Smooth muscle cell (in vitro differentiated cells): ENCODE measurements around the gene ACTL6B. TPM values are rescaled to one million over a fixed set of nuclear protein-coding genes. Genes with fewer than 3 reads are reported as not detected.

Experiments used
- DNase-seq: peaks from one replicate; lab custom pipeline; 2025; ENCODE audit not compliant: unreplicated experiment; lab: John Stamatoyannopoulos, UW
- H2AFZ ChIP-seq: fragments of 200-600 bp; sonication (generic); 2 replicates; pipeline ENCODE4 v1.6.0; 2016; ENCODE audit warnings: antibody characterized with exemption, low read depth, mild to moderate bottlenecking
- H3F3A ChIP-seq: fragments of 200-600 bp; sonication (generic); 2 replicates; pipeline ENCODE4 v1.6.0; 2017; ENCODE audit warnings: antibody characterized with exemption, low read depth
- H3K27ac ChIP-seq: fragments of 200-600 bp; sonication (generic); 2 replicates; pipeline ENCODE4 v1.5.1; 2016; ENCODE audit warnings: low read depth, mild to moderate bottlenecking
- H3K27me3 ChIP-seq: fragments of 200-600 bp; sonication (generic); 2 replicates; pipeline ENCODE4 v1.6.1; 2016; ENCODE audit warnings: low read depth, mild to moderate bottlenecking
- H3K36me3 ChIP-seq: fragments of 200-600 bp; sonication (generic); 2 replicates; pipeline ENCODE4 v1.5.1; 2016; ENCODE audit warnings: low read depth
- H3K4me1 ChIP-seq: fragments of 200-600 bp; sonication (generic); 2 replicates; pipeline ENCODE4 v1.5.1; 2016; ENCODE audit warnings: low read depth
- H3K4me2 ChIP-seq: fragments of 200-600 bp; sonication (generic); 2 replicates; pipeline ENCODE4 v1.6.0; 2016; ENCODE audit warnings: mild to moderate bottlenecking
- H3K4me3 ChIP-seq: fragments of 200-600 bp; sonication (generic); 2 replicates; pipeline ENCODE4 v1.5.1; 2016; ENCODE audit warnings: mild to moderate bottlenecking
- H3K79me2 ChIP-seq: fragments of 200-600 bp; sonication (generic); 2 replicates; pipeline ENCODE4 v1.6.0; 2016; ENCODE audit warnings: low read depth, mild to moderate bottlenecking
- H3K9ac ChIP-seq: fragments of 200-600 bp; sonication (generic); 2 replicates; pipeline ENCODE4 v1.6.0; 2016; ENCODE audit warnings: low read depth
- H3K9me3 ChIP-seq: fragments of 200-600 bp; sonication (generic); replicated peaks from 2 replicates; pipeline ENCODE4 v1.5.1; 2016; ENCODE audit warnings: low read depth
- H4K20me1 ChIP-seq: fragments of 200-600 bp; sonication (generic); 2 replicates; pipeline ENCODE4 v1.6.0; 2016; ENCODE audit warnings: low read depth
- WGBS: methylation state at CpG from one replicate; pipeline ENCODE4 v1.1.7; 2016; ENCODE audit warnings: low lambda C conversion rate; 5-methylcytosine and 5-hydroxymethylcytosine counted together
- polyA plus RNA-seq: library from polyadenylated mRNA; unstranded; fragments of >200 nt; fragmentation: Nextera tagmentation; extraction: Ambion mirVana; gene quantifications from 2 replicates; pipeline ENCODE4 v1.2.1, GENCODE V29; 2016
- total RNA-seq: library from RNA; depleted of rRNA; stranded (reverse); fragments of >200 nt; gene quantifications from 2 replicates; pipeline ENCODE4 v1.2.3, GENCODE V29; 2014
- TF ChIP-seq, protein P1 (sequence below): fragments of 200-600 bp; sonication (generic); IDR thresholded peaks from 2 replicates; pipeline ENCODE4 v1.5.1; 2017; ENCODE audit warnings: borderline replicate concordance, mild to moderate bottlenecking, antibody characterized with exemption; ENCODE audit not compliant: insufficient read depth, poor library complexity, severe bottlenecking

The ACTL6B gene
- total and polyA plus RNA-seq, 2 experiments from 2014 or later: not detected

DNA sequence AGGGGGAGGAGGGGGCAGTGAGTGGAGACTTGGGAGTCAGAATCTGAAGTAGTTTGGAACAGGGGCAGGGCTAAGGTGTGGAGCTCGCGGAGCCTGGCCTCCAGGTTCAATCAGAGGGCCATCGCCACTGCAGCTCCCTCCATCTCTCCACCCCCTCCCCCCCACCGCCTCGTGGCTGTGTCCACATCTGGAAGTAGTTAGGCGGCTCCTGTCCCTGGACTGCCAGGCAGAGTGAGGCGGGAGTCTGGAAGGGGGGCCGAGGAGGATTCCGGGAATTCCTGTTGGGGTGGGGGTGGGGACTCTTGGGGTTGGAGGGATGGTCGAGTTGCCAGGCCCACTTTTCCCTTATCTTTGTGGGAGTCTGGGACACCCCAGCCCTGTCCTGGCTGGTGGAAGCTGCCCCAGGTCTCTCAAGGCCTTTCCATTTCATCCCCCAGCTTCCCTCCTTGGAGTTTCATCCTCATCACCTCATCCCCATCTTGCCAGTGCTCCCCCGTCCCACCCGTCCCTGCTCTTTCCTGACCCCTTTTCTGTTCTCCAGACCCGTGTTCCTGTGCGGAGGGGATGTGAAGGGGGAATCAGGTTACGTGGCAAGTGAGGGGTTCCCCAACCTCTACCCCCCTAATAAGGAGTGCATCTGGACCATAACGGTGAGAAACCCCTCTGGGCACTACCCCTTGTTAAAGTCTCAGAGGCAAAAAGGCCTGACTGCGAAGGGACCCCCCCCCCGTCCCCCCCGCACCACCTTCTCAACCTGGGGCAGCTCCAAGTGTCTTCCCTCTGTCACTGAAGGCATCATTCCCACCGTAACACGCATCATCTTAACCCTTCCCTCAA lies 53.1 kb downstream of the ACTL6B start:
- TF ChIP-seq, protein P1, sequence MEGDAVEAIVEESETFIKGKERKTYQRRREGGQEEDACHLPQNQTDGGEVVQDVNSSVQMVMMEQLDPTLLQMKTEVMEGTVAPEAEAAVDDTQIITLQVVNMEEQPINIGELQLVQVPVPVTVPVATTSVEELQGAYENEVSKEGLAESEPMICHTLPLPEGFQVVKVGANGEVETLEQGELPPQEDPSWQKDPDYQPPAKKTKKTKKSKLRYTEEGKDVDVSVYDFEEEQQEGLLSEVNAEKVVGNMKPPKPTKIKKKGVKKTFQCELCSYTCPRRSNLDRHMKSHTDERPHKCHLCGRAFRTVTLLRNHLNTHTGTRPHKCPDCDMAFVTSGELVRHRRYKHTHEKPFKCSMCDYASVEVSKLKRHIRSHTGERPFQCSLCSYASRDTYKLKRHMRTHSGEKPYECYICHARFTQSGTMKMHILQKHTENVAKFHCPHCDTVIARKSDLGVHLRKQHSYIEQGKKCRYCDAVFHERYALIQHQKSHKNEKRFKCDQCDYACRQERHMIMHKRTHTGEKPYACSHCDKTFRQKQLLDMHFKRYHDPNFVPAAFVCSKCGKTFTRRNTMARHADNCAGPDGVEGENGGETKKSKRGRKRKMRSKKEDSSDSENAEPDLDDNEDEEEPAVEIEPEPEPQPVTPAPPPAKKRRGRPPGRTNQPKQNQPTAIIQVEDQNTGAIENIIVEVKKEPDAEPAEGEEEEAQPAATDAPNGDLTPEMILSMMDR: no peak
- Histone ChIP-seq H4K20me1 (peaks cover 19% of the 10 kb centered on the region), H3F3A (peaks cover 25% of the 10 kb centered on the region), H3K27me3 (no peaks in the 10 kb centered on the region), H3K9ac (no peak overlapping the region), H3K4me3 (peak overlapping the region; percentile 56), H3K36me3 (no peaks in the 10 kb centered on the region), H3K9me3 (no peaks in the 10 kb centered on the region), H3K4me1 (peaks cover 19% of the 10 kb centered on the region), H3K79me2 (peaks cover 3% of the 10 kb centered on the region), H2AFZ (no peak overlapping the region), H3K27ac (peak overlapping the region; percentile 57), H3K4me2 (peak overlapping the region; percentile 95)
- 12% methylated on average over 19 of the region's 21 CpGs for WGBS
- DNase-seq: peak; percentile 18

DNA sequence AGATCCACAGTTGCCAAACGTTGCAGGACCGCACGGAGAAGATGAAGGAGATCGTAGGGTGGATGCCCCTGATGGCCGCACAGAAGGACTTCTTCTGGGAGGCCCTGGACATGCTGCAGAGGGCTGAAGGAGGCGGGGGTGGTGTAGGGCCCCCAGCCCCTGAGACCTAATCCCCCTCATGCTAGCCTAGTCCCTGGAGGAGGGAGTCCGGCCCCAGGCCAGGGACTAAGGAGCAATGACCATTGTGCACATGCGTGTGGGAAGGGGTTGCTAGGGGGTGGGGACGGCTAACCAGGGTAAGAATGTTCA lies 55.6 kb downstream of the ACTL6B start:
- DNase-seq: no peak
- H3K4me1 ChIP-seq: peaks cover 19% of the 10 kb centered on the region
- H3K27me3 ChIP-seq: no peaks in the 10 kb centered on the region
- H3K4me3 ChIP-seq: no peak overlapping the region
- no peak overlapping the region for H2AFZ ChIP-seq
- no peaks in the 10 kb centered on the region for H3K9me3 ChIP-seq
- H3K4me2 ChIP-seq: no peak overlapping the region
- no peak overlapping the region for H3K9ac ChIP-seq
- H3K79me2 ChIP-seq: peaks cover 3% of the 10 kb centered on the region
- no peak overlapping the region for H3K27ac ChIP-seq
- WGBS: 91% methylated on average over 9 of the region's 9 CpGs
- peaks cover 15% of the 10 kb centered on the region for H3F3A ChIP-seq
- peaks cover 14% of the 10 kb centered on the region for H4K20me1 ChIP-seq
- TF ChIP-seq, protein P1: no peak
- H3K36me3 ChIP-seq: no peaks in the 10 kb centered on the region

DNA sequence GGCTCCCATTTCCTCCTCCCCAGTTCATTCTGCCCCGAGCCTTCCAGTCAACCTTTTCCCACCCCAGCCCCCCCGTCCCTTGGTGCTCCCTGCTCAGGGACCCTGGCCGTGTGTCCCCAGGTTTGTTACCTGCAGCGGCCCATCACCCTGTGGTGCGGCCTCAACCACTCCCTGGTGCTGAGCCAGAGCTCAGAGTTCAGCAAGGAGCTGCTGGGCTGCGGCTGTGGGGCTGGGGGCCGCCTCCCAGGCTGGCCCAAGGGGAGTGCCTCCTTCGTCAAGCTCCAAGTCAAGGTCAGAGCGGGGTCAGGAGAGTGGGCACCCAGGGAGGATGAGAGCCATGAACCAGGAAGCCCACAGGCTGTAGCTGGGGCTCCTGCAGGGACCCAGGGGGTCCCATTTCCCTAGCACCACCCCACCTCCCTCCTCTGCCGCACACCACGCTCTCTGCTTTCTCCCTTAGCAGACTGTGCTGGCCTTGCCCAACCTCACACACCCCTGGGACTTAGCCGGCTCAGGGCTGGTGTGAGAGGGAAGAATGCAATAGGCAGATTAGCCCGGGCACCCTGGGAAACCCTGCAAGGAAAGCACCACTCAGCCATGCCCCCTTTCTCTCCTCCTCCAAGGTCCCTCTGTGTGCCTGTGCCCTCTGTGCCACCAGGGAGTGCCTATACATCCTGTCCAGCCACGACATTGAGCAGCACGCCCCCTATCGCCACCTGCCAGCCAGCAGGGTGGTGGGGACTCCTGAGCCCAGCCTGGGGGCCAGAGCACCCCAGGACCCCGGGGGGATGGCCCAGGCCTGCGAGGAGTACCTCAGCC lies 56.1 kb downstream of the ACTL6B start:
- Histone ChIP-seq H3K9me3 (no peaks in the 10 kb centered on the region), H3K9ac (no peak overlapping the region), H3K79me2 (peaks cover 3% of the 10 kb centered on the region), H3F3A (peaks cover 13% of the 10 kb centered on the region), H3K4me2 (no peak overlapping the region), H4K20me1 (peaks cover 8% of the 10 kb centered on the region), H3K4me1 (peaks cover 16% of the 10 kb centered on the region), H3K4me3 (no peak overlapping the region), H3K27me3 (no peaks in the 10 kb centered on the region), H3K27ac (no peak overlapping the region), H3K36me3 (no peaks in the 10 kb centered on the region), H2AFZ (no peak overlapping the region)
- DNase-seq: no peak
- WGBS: 92% methylated on average over 18 of the region's 18 CpGs
- TF ChIP-seq, protein P1: no peak
